HCT116 (cell line): ENCODE measurements around the gene ZNF580. TPM values are rescaled to one million over a fixed set of nuclear protein-coding genes. Genes with fewer than 3 reads are reported as not detected.
A peak's percentile ranks its signal among the peaks of the same experiment; 100 is the strongest.

Experiments used
- ATAC-seq: fragments of 200-7000 bp; cut with Tn5 transposase; 2 replicates; pipeline ENCODE4 v1.9.1; 2020; ENCODE audit warnings: mild to moderate bottlenecking, moderate library complexity
- BruUV-seq: library from RNA; stranded (reverse); fragments of 400-500 nt; replicated peaks from 2 replicates; lab custom pipeline; 2021; lab: Mats Ljungman, UMichigan
- CTCF ChIA-PET: fragments of 300-600 bp; sonication (Branson Sonifier 250); formaldehyde crosslinking; loops from one replicate; lab custom pipeline; 2021; ENCODE audit warnings: antibody characterized with exemption; lab: Charles Lee
- POLR2A ChIA-PET: fragments of 300-600, 350-600 bp; sonication (Branson Sonifier 250); formaldehyde crosslinking; loops from one replicate; lab custom pipeline; 2021; ENCODE audit warnings: antibody characterized with exemption; lab: Charles Lee
- RAD21 ChIA-PET, 2 experiments: fragments of 300-600 bp; sonication (Branson Sonifier 250); formaldehyde crosslinking; loops; one replicate each; lab custom pipeline; 2023; ENCODE audit warnings: low total read pairs in 2 of 2; ENCODE audit not compliant: uncharacterized antibody in 2 of 2, unreplicated experiment in 2 of 2, low non-redundant PET in 1 of 2; lab: Charles Lee
- DNase-seq: peaks from one replicate; pipeline ENCODE4 v3.0.0-alpha.2; 2010; ENCODE audit warnings: low read depth, low spot score
- H2AFZ ChIP-seq: fragments of 200-600 bp; shearing (Covaris generic), sonication (generic); 2 replicates; pipeline ENCODE4 v1.6.1; 2017; ENCODE audit warnings: low read depth, mixed run types, mixed read lengths, antibody characterized with exemption, low read length; ENCODE audit not compliant: poor library complexity, severe bottlenecking
- H3K27ac ChIP-seq: 2 replicates; pipeline ENCODE4 v1.5.1; 2012; ENCODE audit warnings: low read depth, low read length
- H3K27me3 ChIP-seq: fragments of 200-600 bp; sonication (generic); 2 replicates; pipeline ENCODE4 v1.6.1; 2016; ENCODE audit warnings: mixed run types, low read length, mixed read lengths; ENCODE audit not compliant: insufficient read depth
- H3K36me3 ChIP-seq, 2 experiments: fragments of 200-500 bp in 1 of 2; fragments of 200-600 bp in 1 of 2; sonication (Bioruptor generic) in 1 of 2; sonication (generic) in 1 of 2; 2 replicates each; pipeline versions ENCODE4 v1.5.1 to v1.6.1; 2014 to 2016; ENCODE audit warnings: low read length in 2 of 2, inconsistent platforms in 1 of 2, mixed read lengths in 1 of 2, mixed run types in 1 of 2; ENCODE audit not compliant: insufficient read depth in 2 of 2, control insufficient read depth in 1 of 2
- H3K4me1 ChIP-seq, 2 experiments: fragments of 200-600 bp in 1 of 2; sonication (generic) in 1 of 2; 2 replicates each; pipeline versions ENCODE4 v1.5.1 to v1.6.1; 2012 to 2017; ENCODE audit warnings: low read length in 2 of 2, inconsistent platforms in 1 of 2, mild to moderate bottlenecking in 1 of 2, mixed read lengths in 1 of 2, mixed run types in 1 of 2, moderate library complexity in 1 of 2; ENCODE audit not compliant: insufficient read depth in 2 of 2, control insufficient read depth in 1 of 2
- H3K4me2 ChIP-seq: fragments of 200-600 bp; sonication (generic); 2 replicates; pipeline ENCODE4 v1.6.1; 2017; ENCODE audit warnings: mixed run types, low read length, mixed read lengths
- H3K4me3 ChIP-seq, 2 experiments: fragments of 200-600 bp in 1 of 2; sonication (generic) in 1 of 2; replicated peaks in 1 of 2; 2 replicates each; pipeline ENCODE4 v1.5.1; 2011 to 2016; ENCODE audit warnings: low read length in 2 of 2, control low read depth in 1 of 2, low read depth in 1 of 2, mild to moderate bottlenecking in 1 of 2, mixed read lengths in 1 of 2, mixed run types in 1 of 2
- H3K79me2 ChIP-seq: fragments of 200-600 bp; sonication (generic); 2 replicates; pipeline ENCODE4 v1.6.1; 2017; ENCODE audit warnings: mild to moderate bottlenecking, mixed run types, low read length, moderate library complexity, mixed read lengths; ENCODE audit not compliant: insufficient read depth
- H3K9ac ChIP-seq: fragments of 200-600 bp; sonication (generic); 2 replicates; pipeline ENCODE4 v1.6.1; 2016; ENCODE audit warnings: low read length, mixed read lengths
- H3K9me2 ChIP-seq: fragments of 200-600 bp; sonication (generic), shearing (Covaris generic); 2 replicates; pipeline ENCODE4 v1.6.1; 2017; ENCODE audit warnings: mixed run types, mild to moderate bottlenecking, moderate library complexity; ENCODE audit not compliant: insufficient read depth
- H3K9me3 ChIP-seq, 2 experiments: fragments of 200-500 bp in 1 of 2; fragments of 200-600 bp in 1 of 2; sonication (Bioruptor generic) in 1 of 2; sonication (generic) in 1 of 2; 2 replicates each; pipeline ENCODE4 v1.6.1; 2014 to 2017; ENCODE audit warnings: low read length in 2 of 2, mixed read lengths in 2 of 2, inconsistent platforms in 1 of 2, low read depth in 1 of 2, mild to moderate bottlenecking in 1 of 2, mixed run types in 1 of 2, moderate library complexity in 1 of 2; ENCODE audit not compliant: control insufficient read depth in 1 of 2, insufficient read depth in 1 of 2
- H4K20me1 ChIP-seq: fragments of 200-600 bp; sonication (generic), shearing (Covaris generic); 2 replicates; pipeline ENCODE4 v1.6.1; 2017; ENCODE audit warnings: mixed run types, mild to moderate bottlenecking, moderate library complexity; ENCODE audit not compliant: insufficient read depth
- CEBPB ChIP-seq: IDR thresholded peaks from 2 replicates; pipeline ENCODE4 v1.6.1; 2012; ENCODE audit warnings: low read depth
- EZH2 ChIP-seq: fragments of 200-600 bp; sonication (generic); IDR thresholded peaks from 2 replicates; pipeline ENCODE4 v1.6.1; 2017; ENCODE audit warnings: antibody characterized with exemption, mixed run types
- EZH2phosphoT487 ChIP-seq: fragments of 200-600 bp; IDR thresholded peaks from 2 replicates; pipeline ENCODE4 v1.6.1; 2018; ENCODE audit warnings: antibody characterized with exemption, borderline replicate concordance
- FOSL1 ChIP-seq: IDR thresholded peaks from 2 replicates; pipeline ENCODE4 v1.6.1; 2012; ENCODE audit warnings: low read depth
- POLR2AphosphoS5 ChIP-seq: IDR thresholded peaks from 2 replicates; pipeline ENCODE4 v1.6.1; 2011; ENCODE audit warnings: mild to moderate bottlenecking, low read depth, low read length, moderate library complexity
- SP1 ChIP-seq: IDR thresholded peaks from 2 replicates; pipeline ENCODE4 v1.6.1; 2012; ENCODE audit warnings: low read depth
- ZFX ChIP-seq: fragments of 450-650 bp; IDR thresholded peaks from 2 replicates; pipeline ENCODE4 v1.6.1; 2017
- intact Hi-C: fragments of 100-400 bp; cut with micrococcal nuclease; formaldehyde crosslinking; loops from 2 replicates; pipeline ENCODE4 v1.10.0; 2022
- total RNA-seq: library from RNA; stranded (reverse); gene quantifications from one replicate; pipeline ENCODE4 v1.2.1, GENCODE V29; 2021; ENCODE audit not compliant: unreplicated experiment
- TF ChIP-seq, protein P1 (sequence below): IDR thresholded peaks from 2 replicates; pipeline ENCODE4 v1.6.1; 2012
- TF ChIP-seq, protein P2 (sequence below): IDR thresholded peaks from 2 replicates; pipeline ENCODE4 v1.6.1; 2011; ENCODE audit warnings: mild to moderate bottlenecking, low read length, moderate library complexity; ENCODE audit not compliant: insufficient replicate concordance; ENCODE audit errors: extremely low read depth
- TF ChIP-seq, protein P3 (sequence below): IDR thresholded peaks from 2 replicates; pipeline ENCODE4 v1.6.1; 2012; ENCODE audit warnings: low read depth

The ZNF580 gene
- total RNA-seq, 1 experiment from 2014 or later, result 36.7 TPM

DNA sequence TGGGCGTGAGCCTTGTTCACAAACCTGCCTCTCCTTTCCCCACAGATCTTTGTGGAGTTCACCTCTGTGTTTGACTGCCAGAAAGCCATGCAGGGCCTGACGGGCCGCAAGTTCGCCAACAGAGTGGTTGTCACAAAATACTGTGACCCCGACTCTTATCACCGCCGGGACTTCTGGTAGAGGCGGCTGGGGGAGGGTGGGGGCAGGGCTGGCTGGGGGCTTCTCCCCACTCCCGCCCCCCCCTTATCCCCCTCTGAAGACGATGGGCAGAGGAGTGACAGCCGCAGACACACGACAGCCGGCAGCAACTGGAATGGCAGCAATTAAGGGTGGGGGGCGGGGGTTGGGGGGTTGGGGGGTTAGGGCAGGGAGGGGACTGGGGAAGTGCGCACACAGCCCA, 33.1 kb downstream of the ZNF580 start:
- Histone ChIP-seq H3K9me3 (no peaks in the 10 kb centered on the region), H3K79me2 (peaks cover 92% of the 10 kb centered on the region), H4K20me1 (0 out of 2 replicates have a peak, but pooled peaks cover 8% of the 10 kb centered on the region), H3K4me3 (peak overlapping the region; percentile 83 to 94; a peak in 2 of 4 replicates), H3K27ac (0 out of 2 replicates have a peak overlapping the region, but pooled peaks have one; percentile 39), H3K36me3 (peaks cover 18 to 41% of the 10 kb centered on the region in 2 experiments; a peak in 3 of 4 replicates), H3K4me2 (peak overlapping the region; percentile 77), H2AFZ (no peak overlapping the region), H3K9ac (peak overlapping the region; percentile 84), H3K9me2 (no peaks in the 10 kb centered on the region), H3K4me1 (peaks cover 11 to 39% of the 10 kb centered on the region in 2 experiments), H3K27me3 (no peaks in the 10 kb centered on the region)
- DNase-seq (no peak), ATAC-seq (no peak)
- TF ChIP-seq SP1 (no peak), ZFX (no peak), FOSL1 (no peak), EZH2 (no peak), EZH2phosphoT487 (no peak), CEBPB (no peak), POLR2AphosphoS5 (no peak)
- TF ChIP-seq, protein P1, sequence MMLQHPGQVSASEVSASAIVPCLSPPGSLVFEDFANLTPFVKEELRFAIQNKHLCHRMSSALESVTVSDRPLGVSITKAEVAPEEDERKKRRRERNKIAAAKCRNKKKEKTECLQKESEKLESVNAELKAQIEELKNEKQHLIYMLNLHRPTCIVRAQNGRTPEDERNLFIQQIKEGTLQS, result no peak
- TF ChIP-seq, protein P2, sequence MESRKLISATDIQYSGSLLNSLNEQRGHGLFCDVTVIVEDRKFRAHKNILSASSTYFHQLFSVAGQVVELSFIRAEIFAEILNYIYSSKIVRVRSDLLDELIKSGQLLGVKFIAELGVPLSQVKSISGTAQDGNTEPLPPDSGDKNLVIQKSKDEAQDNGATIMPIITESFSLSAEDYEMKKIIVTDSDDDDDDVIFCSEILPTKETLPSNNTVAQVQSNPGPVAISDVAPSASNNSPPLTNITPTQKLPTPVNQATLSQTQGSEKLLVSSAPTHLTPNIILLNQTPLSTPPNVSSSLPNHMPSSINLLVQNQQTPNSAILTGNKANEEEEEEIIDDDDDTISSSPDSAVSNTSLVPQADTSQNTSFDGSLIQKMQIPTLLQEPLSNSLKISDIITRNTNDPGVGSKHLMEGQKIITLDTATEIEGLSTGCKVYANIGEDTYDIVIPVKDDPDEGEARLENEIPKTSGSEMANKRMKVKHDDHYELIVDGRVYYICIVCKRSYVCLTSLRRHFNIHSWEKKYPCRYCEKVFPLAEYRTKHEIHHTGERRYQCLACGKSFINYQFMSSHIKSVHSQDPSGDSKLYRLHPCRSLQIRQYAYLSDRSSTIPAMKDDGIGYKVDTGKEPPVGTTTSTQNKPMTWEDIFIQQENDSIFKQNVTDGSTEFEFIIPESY, result no peak
- TF ChIP-seq, protein P3, sequence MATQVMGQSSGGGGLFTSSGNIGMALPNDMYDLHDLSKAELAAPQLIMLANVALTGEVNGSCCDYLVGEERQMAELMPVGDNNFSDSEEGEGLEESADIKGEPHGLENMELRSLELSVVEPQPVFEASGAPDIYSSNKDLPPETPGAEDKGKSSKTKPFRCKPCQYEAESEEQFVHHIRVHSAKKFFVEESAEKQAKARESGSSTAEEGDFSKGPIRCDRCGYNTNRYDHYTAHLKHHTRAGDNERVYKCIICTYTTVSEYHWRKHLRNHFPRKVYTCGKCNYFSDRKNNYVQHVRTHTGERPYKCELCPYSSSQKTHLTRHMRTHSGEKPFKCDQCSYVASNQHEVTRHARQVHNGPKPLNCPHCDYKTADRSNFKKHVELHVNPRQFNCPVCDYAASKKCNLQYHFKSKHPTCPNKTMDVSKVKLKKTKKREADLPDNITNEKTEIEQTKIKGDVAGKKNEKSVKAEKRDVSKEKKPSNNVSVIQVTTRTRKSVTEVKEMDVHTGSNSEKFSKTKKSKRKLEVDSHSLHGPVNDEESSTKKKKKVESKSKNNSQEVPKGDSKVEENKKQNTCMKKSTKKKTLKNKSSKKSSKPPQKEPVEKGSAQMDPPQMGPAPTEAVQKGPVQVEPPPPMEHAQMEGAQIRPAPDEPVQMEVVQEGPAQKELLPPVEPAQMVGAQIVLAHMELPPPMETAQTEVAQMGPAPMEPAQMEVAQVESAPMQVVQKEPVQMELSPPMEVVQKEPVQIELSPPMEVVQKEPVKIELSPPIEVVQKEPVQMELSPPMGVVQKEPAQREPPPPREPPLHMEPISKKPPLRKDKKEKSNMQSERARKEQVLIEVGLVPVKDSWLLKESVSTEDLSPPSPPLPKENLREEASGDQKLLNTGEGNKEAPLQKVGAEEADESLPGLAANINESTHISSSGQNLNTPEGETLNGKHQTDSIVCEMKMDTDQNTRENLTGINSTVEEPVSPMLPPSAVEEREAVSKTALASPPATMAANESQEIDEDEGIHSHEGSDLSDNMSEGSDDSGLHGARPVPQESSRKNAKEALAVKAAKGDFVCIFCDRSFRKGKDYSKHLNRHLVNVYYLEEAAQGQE, result no peak
- intact Hi-C loops, result no loop called here
- POLR2A ChIA-PET, result no interaction called here
- no TSS peak for BruUV-seq
- RAD21 ChIA-PET, result no interaction called here
- CTCF ChIA-PET, result interaction anchor here (1.0 to 1.1 kb wide), 2 partner anchors 19 to 206 kb away, joined by 3 read pairs; partner anchors contain the start of gene U2AF2
